Lung (tissue), 12 donors: ENCODE results near the gene ANKRD33B. TPM values are rescaled to one million over a fixed set of nuclear protein-coding genes. Genes with fewer than 3 reads are reported as not detected.

Source experiments
- ATAC-seq: fragments of 200-7000 bp; cut with Tn5 transposase; one replicate; pipeline ENCODE4 v1.9.1; 2020; ENCODE audit warnings: moderate number of reproducible peaks; ENCODE audit not compliant: insufficient read depth, low FRiP score
- DNase-seq, 3 donors: peaks; one replicate each; pipeline ENCODE4 v3.0.0-alpha.2; 2013 to 2017
- H3K27ac ChIP-seq, 2 donors: one replicate each; pipeline ENCODE4 v1.5.1; 2013; ENCODE audit warnings: mild to moderate bottlenecking in 2 of 2, moderate library complexity in 2 of 2, control low read depth in 1 of 2, inconsistent platforms in 1 of 2, low read depth in 1 of 2, low read length in 1 of 2
- H3K27me3 ChIP-seq, 3 donors: one replicate each; pipeline ENCODE4 v1.5.1; 2013; ENCODE audit warnings: low read length in 2 of 3; ENCODE audit not compliant: control insufficient read depth in 3 of 3, insufficient read depth in 3 of 3
- H3K36me3 ChIP-seq, 4 donors: one replicate each; pipeline ENCODE4 v1.5.1; 2013; ENCODE audit warnings: low read length in 4 of 4, mild to moderate bottlenecking in 1 of 4, moderate library complexity in 1 of 4; ENCODE audit not compliant: control insufficient read depth in 4 of 4, insufficient read depth in 4 of 4
- H3K4me1 ChIP-seq, 5 donors: one replicate each; pipeline ENCODE4 v1.5.1; 2013; ENCODE audit warnings: low read length in 5 of 5, mild to moderate bottlenecking in 2 of 5, moderate library complexity in 1 of 5; ENCODE audit not compliant: control insufficient read depth in 5 of 5, insufficient read depth in 5 of 5
- H3K4me3 ChIP-seq: one replicate; pipeline ENCODE4 v1.5.1; 2013; ENCODE audit warnings: mild to moderate bottlenecking, control low read depth, moderate library complexity
- H3K9ac ChIP-seq, 2 donors: one replicate each; pipeline ENCODE4 v1.5.1; 2013; ENCODE audit warnings: low read length in 2 of 2, control low read depth in 1 of 2; ENCODE audit not compliant: insufficient read depth in 1 of 2
- H3K9me3 ChIP-seq, 4 donors: one replicate each; pipeline ENCODE4 v1.5.1; 2013; ENCODE audit warnings: low read length in 3 of 4, mild to moderate bottlenecking in 1 of 4, moderate library complexity in 1 of 4; ENCODE audit not compliant: control insufficient read depth in 4 of 4, insufficient read depth in 3 of 4
- CTCF ChIP-seq: IDR thresholded peaks from 2 replicates; pipeline ENCODE4 v1.5.1; 2012; ENCODE audit warnings: mild to moderate bottlenecking; ENCODE audit errors: control extremely low read depth, extremely low read depth
- WGBS, 2 donors: extraction: QIAGEN DNeasy Blood & Tissue Kit; methylation state at CpG; one replicate each; pipeline ENCODE4 v1.1.7; 2013; 5-methylcytosine and 5-hydroxymethylcytosine counted together
- polyA plus RNA-seq, 2 donors: library from polyadenylated mRNA; stranded (reverse); fragments of 200-250 nt; gene quantifications; one replicate each; pipeline ENCODE4 v1.2.1, GENCODE V29; 2013
- total RNA-seq, 2 donors: library from RNA; depleted of rRNA in 1 of 2; stranded (reverse); fragments of >200 nt in 1 of 2; gene quantifications; one replicate each; pipeline ENCODE4 v1.2.1, GENCODE V29; 2014 to 2021
- donor health status: control.
- donor health status: control.
- donor health status: Bipolar disorder and iron deficiency.
- donor health status: healthy.
- donor health status: DM: yes; HTN: yes; CAD: no.

ANKRD33B gene
- total and polyA plus RNA-seq, 4 donors = 1.0 to 6.3 (median 2.1) TPM

GRCh38 chr5:10652151-10652550 is 88.3 kb downstream of the ANKRD33B start:
- Histone ChIP-seq H3K9me3 (peaks cover 0 to 2% (median 0%) of the 10 kb centered on the region in 4 donors), H3K9ac (no peak overlapping the region), H3K36me3 (no peaks in the 10 kb centered on the region), H3K4me1 (no peaks in the 10 kb centered on the region), H3K27me3 (peaks cover 0 to 24% (median 6%) of the 10 kb centered on the region in 3 donors), H3K4me3 (no peak overlapping the region), H3K27ac (no peak overlapping the region)
- 85 to 94% methylated on average over 13 of the region's 13 CpGs for WGBS, 2 donors
- no peak for TF ChIP-seq CTCF
- DNase-seq (no peak), ATAC-seq (no peak)

GRCh38 chr5:10652606-10653005 is 88.7 kb downstream of the ANKRD33B start:
- Histone ChIP-seq H3K27ac (no peak overlapping the region), H3K9ac (no peak overlapping the region), H3K4me3 (no peak overlapping the region), H3K4me1 (no peaks in the 10 kb centered on the region), H3K36me3 (no peaks in the 10 kb centered on the region), H3K27me3 (peaks cover 0 to 21% (median 4%) of the 10 kb centered on the region in 3 donors), H3K9me3 (peaks cover 0 to 2% (median 0%) of the 10 kb centered on the region in 4 donors)
- WGBS, 2 donors = 90 to 91% methylated on average over 8 of the region's 8 CpGs
- DNase-seq (no peak), ATAC-seq (no peak)
- TF ChIP-seq CTCF = no peak

GRCh38 chr5:10653043-10653442 is 89.2 kb downstream of the ANKRD33B start:
- WGBS, 2 donors = 56 to 57% methylated on average over 4 of the region's 4 CpGs
- DNase-seq = peak; percentile 50 to 67 (median 55)
- no peak for ATAC-seq

More at GRCh38 chr5:10653043-10653442, 89.2 kb downstream of the ANKRD33B start:
- no peak overlapping the region for H3K4me3 ChIP-seq
- no peaks in the 10 kb centered on the region for H3K4me1 ChIP-seq
- H3K9ac ChIP-seq = no peak overlapping the region
- peaks cover 0 to 2% (median 0%) of the 10 kb centered on the region in 4 donors for H3K9me3 ChIP-seq
- H3K27me3 ChIP-seq = peaks cover 0 to 19% (median 2%) of the 10 kb centered on the region in 3 donors
- TF ChIP-seq CTCF = no peak
- H3K27ac ChIP-seq = no peak overlapping the region
- no peaks in the 10 kb centered on the region for H3K36me3 ChIP-seq
